HCT116 (cell line): ENCODE results near the gene PPIL4.

Experiments
- CEBPB ChIP-seq: IDR thresholded peaks from 2 replicates; pipeline ENCODE4 v1.6.1; 2012; ENCODE audit warnings: low read depth
- JUND ChIP-seq: IDR thresholded peaks from 2 replicates; pipeline ENCODE4 v1.6.1; 2012
- RAD21 ChIP-seq: IDR thresholded peaks from 2 replicates; pipeline ENCODE4 v1.6.1; 2012; ENCODE audit warnings: low read depth, mild to moderate bottlenecking
- ZFX ChIP-seq: fragments of 450-650 bp; IDR thresholded peaks from 2 replicates; pipeline ENCODE4 v1.6.1; 2017
- TF ChIP-seq, protein P1 (sequence below), 3 experiments: fragments of 200-600 bp in 1 of 3; sonication (generic) in 1 of 3; IDR thresholded peaks in 2 of 3; conservative IDR thresholded peaks in 1 of 3; 2 replicates each; pipeline ENCODE4 v1.5.1; 2012 to 2017; ENCODE audit warnings: low read depth in 2 of 3, low read length in 2 of 3, antibody characterized with exemption in 1 of 3, borderline replicate concordance in 1 of 3, control low read depth in 1 of 3, mild to moderate bottlenecking in 1 of 3, mixed read lengths in 1 of 3, mixed run types in 1 of 3, moderate library complexity in 1 of 3; ENCODE audit not compliant: insufficient read depth in 1 of 3

DNA sequence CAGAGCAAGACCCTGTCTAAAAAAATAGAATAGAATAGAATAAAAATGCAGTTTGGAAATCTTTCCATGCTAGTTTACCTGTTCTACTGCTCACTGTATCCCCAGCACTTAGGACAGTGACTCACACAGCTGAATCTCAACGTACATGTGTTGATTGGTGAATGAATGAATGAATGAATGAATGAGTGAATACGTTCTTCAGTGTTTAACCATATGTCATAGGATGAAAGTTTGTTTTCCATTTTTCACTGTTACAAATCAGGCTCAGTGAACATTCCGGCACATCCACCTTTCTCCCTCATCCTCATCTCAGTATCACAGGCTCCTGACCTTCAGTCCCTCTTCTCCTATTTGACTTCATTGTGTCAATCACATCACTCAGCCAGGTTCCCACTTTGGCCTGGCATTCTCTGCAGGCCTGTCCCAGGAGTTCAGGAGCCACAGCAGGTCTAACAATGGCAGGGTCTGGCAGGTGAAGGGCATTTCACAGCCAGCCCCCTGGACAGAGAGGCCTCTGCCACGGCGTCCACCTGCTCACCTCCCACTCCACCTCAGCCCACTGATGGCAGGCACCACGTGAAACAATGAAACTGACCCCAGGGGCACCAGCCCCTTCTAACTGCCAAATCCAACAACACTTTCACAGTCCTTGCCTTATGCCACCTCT lies 68.9 kb downstream of the PPIL4 start:
- TF ChIP-seq, protein P1, sequence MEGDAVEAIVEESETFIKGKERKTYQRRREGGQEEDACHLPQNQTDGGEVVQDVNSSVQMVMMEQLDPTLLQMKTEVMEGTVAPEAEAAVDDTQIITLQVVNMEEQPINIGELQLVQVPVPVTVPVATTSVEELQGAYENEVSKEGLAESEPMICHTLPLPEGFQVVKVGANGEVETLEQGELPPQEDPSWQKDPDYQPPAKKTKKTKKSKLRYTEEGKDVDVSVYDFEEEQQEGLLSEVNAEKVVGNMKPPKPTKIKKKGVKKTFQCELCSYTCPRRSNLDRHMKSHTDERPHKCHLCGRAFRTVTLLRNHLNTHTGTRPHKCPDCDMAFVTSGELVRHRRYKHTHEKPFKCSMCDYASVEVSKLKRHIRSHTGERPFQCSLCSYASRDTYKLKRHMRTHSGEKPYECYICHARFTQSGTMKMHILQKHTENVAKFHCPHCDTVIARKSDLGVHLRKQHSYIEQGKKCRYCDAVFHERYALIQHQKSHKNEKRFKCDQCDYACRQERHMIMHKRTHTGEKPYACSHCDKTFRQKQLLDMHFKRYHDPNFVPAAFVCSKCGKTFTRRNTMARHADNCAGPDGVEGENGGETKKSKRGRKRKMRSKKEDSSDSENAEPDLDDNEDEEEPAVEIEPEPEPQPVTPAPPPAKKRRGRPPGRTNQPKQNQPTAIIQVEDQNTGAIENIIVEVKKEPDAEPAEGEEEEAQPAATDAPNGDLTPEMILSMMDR (IDR thresholded peaks at IDR 0.05 in 2 of 3, conservative IDR thresholded peaks at IDR 0.05 in 1 of 3; ENCODE audit: borderline replicate concordance in 1 of 3, insufficient read depth in 1 of 3, low read depth in 2 of 3, low read length in 2 of 3) = no peak
- TF ChIP-seq CEBPB = no peak
- no peak for TF ChIP-seq RAD21
- TF ChIP-seq ZFX = no peak
- TF ChIP-seq JUND = no peak
